Endothelial cell of hepatic sinusoid (primary cell): ENCODE data around the gene HMGXB3.
"Not testable (repeated sequence)": the region's sequence is repeated elsewhere in the genome, so short reads cannot be mapped to it uniquely, and the experiment has no call there.

Experiments
- in situ Hi-C: cut with HindIII; loops from 2 replicates; pipeline ENCODE4 v1.10.0; 2017; ENCODE audit warnings: low sequenced_read_pairs

HMGXB3 gene

GRCh38 chr5:150017226-150018005, 16.9 kb downstream of the HMGXB3 start:
- in situ Hi-C loops = no loop called here

GRCh38 chr5:150020249-150020648, 19.7 kb downstream of the HMGXB3 start:
- in situ Hi-C loops = loop anchor here (5.0 kb wide), 3 partner anchors 42 to 252 kb away; no protein-coding TSS in a partner anchor

- in situ Hi-C loops = loop anchor here (5.0 kb wide), 3 partner anchors 41 to 251 kb away; no protein-coding TSS in a partner anchor
Observed at GRCh38 chr5:150021491-150022157, 21.1 kb downstream of the HMGXB3 start.

GRCh38 chr5:150022158-150022531, 21.6 kb downstream of the HMGXB3 start:
- in situ Hi-C loops = loop anchor here (5.0 kb wide), 3 partner anchors 40 to 250 kb away; no protein-coding TSS in a partner anchor

GRCh38 chr5:150022681-150023080, 22.1 kb downstream of the HMGXB3 start:
- in situ Hi-C loops = loop anchor here (5.0 kb wide), 3 partner anchors 40 to 250 kb away; no protein-coding TSS in a partner anchor

GRCh38 chr5:150023136-150023535, 22.6 kb downstream of the HMGXB3 start:
- in situ Hi-C loops = loop anchor here (5.0 kb wide), 3 partner anchors 39 to 249 kb away; no protein-coding TSS in a partner anchor

- in situ Hi-C loops = loop anchor here (5.0 kb wide), 3 partner anchors 38 to 248 kb away; no protein-coding TSS in a partner anchor
Observed at GRCh38 chr5:150024346-150024984, 23.9 kb downstream of the HMGXB3 start.

- in situ Hi-C loops = no loop called here
Observed at GRCh38 chr5:150026682-150027172, 26.2 kb downstream of the HMGXB3 start.

GRCh38 chr5:150028047-150028446, 27.5 kb downstream of the HMGXB3 start:
- in situ Hi-C loops = not testable (repeated sequence)

- in situ Hi-C loops = no loop called here
Observed at GRCh38 chr5:150033334-150033733, 32.8 kb downstream of the HMGXB3 start.

GRCh38 chr5:150034662-150035061, 34.1 kb downstream of the HMGXB3 start:
- in situ Hi-C loops = no loop called here

GRCh38 chr5:150035139-150035895, 34.8 kb downstream of the HMGXB3 start:
- in situ Hi-C loops = no loop called here

- in situ Hi-C loops = no loop called here
Observed at GRCh38 chr5:150036513-150036912, 36.0 kb downstream of the HMGXB3 start.

GRCh38 chr5:150038547-150038946, 38.0 kb downstream of the HMGXB3 start:
- in situ Hi-C loops = no loop called here

GRCh38 chr5:150042459-150042858, 41.9 kb downstream of the HMGXB3 start:
- in situ Hi-C loops = no loop called here

GRCh38 chr5:150043657-150044328, 43.3 kb downstream of the HMGXB3 start:
- in situ Hi-C loops = no loop called here

- in situ Hi-C loops = no loop called here
Observed at GRCh38 chr5:150044329-150044681, 43.8 kb downstream of the HMGXB3 start.

GRCh38 chr5:150044712-150045111, 44.2 kb downstream of the HMGXB3 start:
- in situ Hi-C loops = no loop called here

- in situ Hi-C loops = no loop called here
Observed at GRCh38 chr5:150045549-150045948, 45.0 kb downstream of the HMGXB3 start.

GRCh38 chr5:150046031-150046430, 45.5 kb downstream of the HMGXB3 start:
- in situ Hi-C loops = no loop called here
